Measurements from ENCODE around the gene ZCWPW2.

Gene ZCWPW2

GRCh38 chr3:28348629-28349468 lies at the start of gene ZCWPW2, which contains the start of gene AZI2:
Gene ZCWPW2, plus strand, starts transcription at chr3:28348721. Its CDS starts 64,348 bp downstream, at chr3:28413069.
Gene AZI2, minus strand, starts transcription at chr3:28348824. Its CDS starts 8,207 bp downstream, at chr3:28340617.
- peak; percentile 54 for DNase-seq

- DNase-seq, result no peak
These were observed 48.8 kb upstream of the ZCWPW2 start for GRCh38 chr3:28299705-28300104.

- DNase-seq, result no peak
These were observed 48.1 kb upstream of the ZCWPW2 start for GRCh38 chr3:28300345-28300962.

- DNase-seq, result no peak
These were observed 46.8 kb upstream of the ZCWPW2 start for GRCh38 chr3:28301688-28302087.

GRCh38 chr3:28308196-28308595 lies 40.3 kb upstream of the ZCWPW2 start:
- DNase-seq, result no peak

- no peak for DNase-seq
These were observed 32.8 kb upstream of the ZCWPW2 start for GRCh38 chr3:28315711-28316110.

GRCh38 chr3:28316226-28316625 lies 32.3 kb upstream of the ZCWPW2 start:
- no peak for DNase-seq

GRCh38 chr3:28317438-28318022 lies 31.0 kb upstream of the ZCWPW2 start:
- DNase-seq, result no peak

GRCh38 chr3:28320981-28321380 lies 27.5 kb upstream of the ZCWPW2 start:
- DNase-seq, result no peak

- no peak for DNase-seq
These were observed 26.1 kb upstream of the ZCWPW2 start for GRCh38 chr3:28322464-28322863.

GRCh38 chr3:28326458-28326926 lies 22.0 kb upstream of the ZCWPW2 start:
- no peak for DNase-seq

- DNase-seq, result no peak
These were observed 20.1 kb upstream of the ZCWPW2 start for GRCh38 chr3:28328188-28329151.

GRCh38 chr3:28334552-28334951 lies 14.0 kb upstream of the ZCWPW2 start:
- no peak for DNase-seq

GRCh38 chr3:28335246-28335645 lies 13.3 kb upstream of the ZCWPW2 start:
- no peak for DNase-seq

GRCh38 chr3:28337230-28337629 lies 11.3 kb upstream of the ZCWPW2 start:
- no peak for DNase-seq

- DNase-seq, result no peak
These were observed 5.4 kb upstream of the ZCWPW2 start for GRCh38 chr3:28343144-28343543.

GRCh38 chr3:28345690-28346089 lies 2.8 kb upstream of the ZCWPW2 start:
- DNase-seq, result no peak

- DNase-seq, result no peak
These were observed 902 bp upstream of the ZCWPW2 start for GRCh38 chr3:28347374-28348264.

GRCh38 chr3:28348265-28348628 lies 274 bp upstream of the ZCWPW2 start:
- DNase-seq, result no peak

GRCh38 chr3:28349469-28350000 lies 1.0 kb downstream of the ZCWPW2 start:
- DNase-seq, result no peak

- DNase-seq, result no peak
These were observed 27.9 kb downstream of the ZCWPW2 start for GRCh38 chr3:28376424-28376823.

Measured in NCI-H187 treated with DMSO at 0.1 percent for 48 hours (cell line).